IPS-18a (cell line): Measurements from ENCODE around the gene CABP7.

Experiments used
- H3K27ac ChIP-seq: one replicate; pipeline ENCODE4 v1.5.1; 2013; ENCODE audit warnings: low read length
- H3K27me3 ChIP-seq: one replicate; pipeline ENCODE4 v1.6.1; 2013; ENCODE audit warnings: mild to moderate bottlenecking, low read length; ENCODE audit not compliant: control insufficient read depth, insufficient read depth
- H3K36me3 ChIP-seq: one replicate; pipeline ENCODE4 v1.6.1; 2013; ENCODE audit warnings: low read depth, low read length; ENCODE audit not compliant: control insufficient read depth
- H3K4me1 ChIP-seq: one replicate; pipeline ENCODE4 v1.6.1; 2013; ENCODE audit warnings: low read depth, low read length; ENCODE audit not compliant: control insufficient read depth
- H3K4me3 ChIP-seq: one replicate; pipeline ENCODE4 v1.5.1; 2013; ENCODE audit warnings: low read length
- H3K9ac ChIP-seq: one replicate; pipeline ENCODE4 v1.6.1; 2013; ENCODE audit warnings: mild to moderate bottlenecking, low read length, moderate library complexity
- H3K9me3 ChIP-seq: one replicate; pipeline ENCODE4 v1.6.1; 2013; ENCODE audit warnings: low read depth, low read length; ENCODE audit not compliant: control insufficient read depth

CABP7 gene

GRCh38 chr22:29739346-29739875, 19.6 kb downstream of the CABP7 start:
- H3K4me1 ChIP-seq, result peaks cover 9% of the 10 kb centered on the region
- no peak overlapping the region for H3K9ac ChIP-seq
- no peak overlapping the region for H3K4me3 ChIP-seq
- no peak overlapping the region for H3K27ac ChIP-seq
- H3K36me3 ChIP-seq, result no peaks in the 10 kb centered on the region
- no peaks in the 10 kb centered on the region for H3K27me3 ChIP-seq
- no peaks in the 10 kb centered on the region for H3K9me3 ChIP-seq

GRCh38 chr22:29740216-29740615, 20.4 kb downstream of the CABP7 start:
- Histone ChIP-seq H3K27me3 (no peaks in the 10 kb centered on the region), H3K36me3 (no peaks in the 10 kb centered on the region), H3K9me3 (no peaks in the 10 kb centered on the region), H3K4me3 (no peak overlapping the region), H3K4me1 (peaks cover 1% of the 10 kb centered on the region), H3K27ac (no peak overlapping the region), H3K9ac (no peak overlapping the region)

GRCh38 chr22:29741926-29742325, 22.1 kb downstream of the CABP7 start:
- Histone ChIP-seq H3K27me3 (no peaks in the 10 kb centered on the region), H3K4me1 (no peaks in the 10 kb centered on the region), H3K9me3 (no peaks in the 10 kb centered on the region), H3K36me3 (no peaks in the 10 kb centered on the region), H3K4me3 (no peak overlapping the region), H3K27ac (no peak overlapping the region), H3K9ac (no peak overlapping the region)

GRCh38 chr22:29742326-29742725, 22.5 kb downstream of the CABP7 start:
- Histone ChIP-seq H3K4me3 (no peak overlapping the region), H3K27me3 (no peaks in the 10 kb centered on the region), H3K36me3 (no peaks in the 10 kb centered on the region), H3K9me3 (no peaks in the 10 kb centered on the region), H3K9ac (no peak overlapping the region), H3K27ac (no peak overlapping the region), H3K4me1 (no peaks in the 10 kb centered on the region)

- Histone ChIP-seq H3K4me3 (no peak overlapping the region), H3K27ac (no peak overlapping the region), H3K27me3 (no peaks in the 10 kb centered on the region), H3K36me3 (no peaks in the 10 kb centered on the region), H3K9ac (no peak overlapping the region), H3K9me3 (no peaks in the 10 kb centered on the region), H3K4me1 (no peaks in the 10 kb centered on the region)
Measured at GRCh38 chr22:29744902-29745301, 25.1 kb downstream of the CABP7 start.

GRCh38 chr22:29747832-29748231, 28.0 kb downstream of the CABP7 start:
- H3K4me1 ChIP-seq, result no peaks in the 10 kb centered on the region
- no peak overlapping the region for H3K27ac ChIP-seq
- H3K27me3 ChIP-seq, result no peaks in the 10 kb centered on the region
- H3K36me3 ChIP-seq, result no peaks in the 10 kb centered on the region
- no peaks in the 10 kb centered on the region for H3K9me3 ChIP-seq
- no peak overlapping the region for H3K9ac ChIP-seq
- no peak overlapping the region for H3K4me3 ChIP-seq

GRCh38 chr22:29748248-29748893, 28.6 kb downstream of the CABP7 start:
- Histone ChIP-seq H3K9me3 (no peaks in the 10 kb centered on the region), H3K36me3 (no peaks in the 10 kb centered on the region), H3K9ac (no peak overlapping the region), H3K27ac (no peak overlapping the region), H3K4me1 (no peaks in the 10 kb centered on the region), H3K27me3 (no peaks in the 10 kb centered on the region), H3K4me3 (no peak overlapping the region)

GRCh38 chr22:29750029-29750428, 30.2 kb downstream of the CABP7 start:
- no peaks in the 10 kb centered on the region for H3K36me3 ChIP-seq
- H3K27ac ChIP-seq, result no peak overlapping the region
- no peak overlapping the region for H3K9ac ChIP-seq
- H3K4me3 ChIP-seq, result no peak overlapping the region
- H3K9me3 ChIP-seq, result no peaks in the 10 kb centered on the region
- no peaks in the 10 kb centered on the region for H3K27me3 ChIP-seq
- H3K4me1 ChIP-seq, result no peaks in the 10 kb centered on the region

- H3K27me3 ChIP-seq, result no peaks in the 10 kb centered on the region
- H3K4me3 ChIP-seq, result no peak overlapping the region
- H3K36me3 ChIP-seq, result no peaks in the 10 kb centered on the region
- H3K27ac ChIP-seq, result no peak overlapping the region
- H3K9ac ChIP-seq, result no peak overlapping the region
- H3K4me1 ChIP-seq, result no peaks in the 10 kb centered on the region
- no peaks in the 10 kb centered on the region for H3K9me3 ChIP-seq
Measured at GRCh38 chr22:29750559-29751538, 31.0 kb downstream of the CABP7 start.

- no peak overlapping the region for H3K4me3 ChIP-seq
- H3K9ac ChIP-seq, result no peak overlapping the region
- H3K27ac ChIP-seq, result no peak overlapping the region
- no peaks in the 10 kb centered on the region for H3K36me3 ChIP-seq
- H3K4me1 ChIP-seq, result no peaks in the 10 kb centered on the region
- H3K9me3 ChIP-seq, result no peaks in the 10 kb centered on the region
- no peaks in the 10 kb centered on the region for H3K27me3 ChIP-seq
Measured at GRCh38 chr22:29751669-29752068, 31.9 kb downstream of the CABP7 start.

- no peaks in the 10 kb centered on the region for H3K27me3 ChIP-seq
- H3K9me3 ChIP-seq, result no peaks in the 10 kb centered on the region
- no peaks in the 10 kb centered on the region for H3K36me3 ChIP-seq
- no peak overlapping the region for H3K27ac ChIP-seq
- no peak overlapping the region for H3K9ac ChIP-seq
- no peak overlapping the region for H3K4me3 ChIP-seq
- no peaks in the 10 kb centered on the region for H3K4me1 ChIP-seq
Measured at GRCh38 chr22:29753808-29754657, 34.2 kb downstream of the CABP7 start.
